ENCODE measurements around the gene PSMA7. TPM values are rescaled to one million over a fixed set of nuclear protein-coding genes. Genes with fewer than 3 reads are reported as not detected.
"Not testable (repeated sequence)": the region's sequence is repeated elsewhere in the genome, so short reads cannot be mapped to it uniquely, and the experiment has no call there.

The PSMA7 gene
- total RNA-seq, 1 donor from 2014 or later = 449 TPM

- no peak overlapping the region for H3K4me3 Mint-ChIP-seq
- intact Hi-C loops (cut with micrococcal nuclease) = loop anchor here (1.0 kb wide), 1 partner anchor 34 kb away; the partner anchor contains the start of gene LSM14B
- peak; percentile 92 for DNase-seq
- H3K9me3 Mint-ChIP-seq = peaks cover 11% of the 10 kb centered on the region
- peaks cover 50% of the 10 kb centered on the region for H3K36me3 Mint-ChIP-seq (ENCODE audit: low read depth)
- no peak overlapping the region for H3K27ac Mint-ChIP-seq
- H3K4me1 Mint-ChIP-seq = peaks cover 14% of the 10 kb centered on the region
- peaks cover 1% of the 10 kb centered on the region for H3K27me3 Mint-ChIP-seq
Observed at GRCh38 chr20:62156592-62157386, 13.6 kb upstream of the PSMA7 start.

GRCh38 chr20:62156254-62156556 is 13.0 kb upstream of the PSMA7 start:
- H3K27ac Mint-ChIP-seq = no peak overlapping the region
- intact Hi-C loops (cut with micrococcal nuclease) = no loop called here
- no peak overlapping the region for H3K4me3 Mint-ChIP-seq
- H3K9me3 Mint-ChIP-seq = peaks cover 11% of the 10 kb centered on the region
- H3K36me3 Mint-ChIP-seq (ENCODE audit: low read depth) = peaks cover 51% of the 10 kb centered on the region
- peaks cover 14% of the 10 kb centered on the region for H3K4me1 Mint-ChIP-seq
- DNase-seq = no peak
- peaks cover 1% of the 10 kb centered on the region for H3K27me3 Mint-ChIP-seq

GRCh38 chr20:62155428-62156253 is 12.4 kb upstream of the PSMA7 start:
- Mint-ChIP-seq H3K9me3 (peaks cover 11% of the 10 kb centered on the region), H3K27me3 (peaks cover 1% of the 10 kb centered on the region), H3K4me1 (peaks cover 13% of the 10 kb centered on the region), H3K27ac (no peak overlapping the region), H3K36me3 (ENCODE audit: low read depth) (peaks cover 50% of the 10 kb centered on the region), H3K4me3 (no peak overlapping the region)
- DNase-seq = no peak
- intact Hi-C loops (cut with micrococcal nuclease) = no loop called here

GRCh38 chr20:62151835-62152364 is 8.7 kb upstream of the PSMA7 start:
- Mint-ChIP-seq H3K27me3 (no peaks in the 10 kb centered on the region), H3K36me3 (ENCODE audit: low read depth) (peaks cover 45% of the 10 kb centered on the region), H3K4me3 (no peak overlapping the region), H3K27ac (no peak overlapping the region), H3K9me3 (peaks cover 11% of the 10 kb centered on the region), H3K4me1 (peaks cover 9% of the 10 kb centered on the region)
- intact Hi-C loops (cut with micrococcal nuclease) = no loop called here
- no peak for DNase-seq

GRCh38 chr20:62151225-62151624 is 8.0 kb upstream of the PSMA7 start:
- no peak for DNase-seq
- Mint-ChIP-seq H3K4me3 (no peak overlapping the region), H3K4me1 (peaks cover 9% of the 10 kb centered on the region), H3K9me3 (peaks cover 11% of the 10 kb centered on the region), H3K27me3 (no peaks in the 10 kb centered on the region), H3K36me3 (ENCODE audit: low read depth) (peaks cover 46% of the 10 kb centered on the region), H3K27ac (peak overlapping the region; percentile 37)
- intact Hi-C loops (cut with micrococcal nuclease) = no loop called here

- no peaks in the 10 kb centered on the region for H3K27me3 Mint-ChIP-seq
- no peak for DNase-seq
- peaks cover 46% of the 10 kb centered on the region for H3K36me3 Mint-ChIP-seq (ENCODE audit: low read depth)
- peak overlapping the region; percentile 41 for H3K27ac Mint-ChIP-seq
- peaks cover 11% of the 10 kb centered on the region for H3K9me3 Mint-ChIP-seq
- intact Hi-C loops (cut with micrococcal nuclease) = no loop called here
- no peak overlapping the region for H3K4me3 Mint-ChIP-seq
- peaks cover 10% of the 10 kb centered on the region for H3K4me1 Mint-ChIP-seq
Observed at GRCh38 chr20:62150310-62150575, 7.0 kb upstream of the PSMA7 start.

- Mint-ChIP-seq H3K36me3 (ENCODE audit: low read depth) (peaks cover 44% of the 10 kb centered on the region), H3K4me1 (peaks cover 13% of the 10 kb centered on the region), H3K27me3 (no peaks in the 10 kb centered on the region), H3K4me3 (no peak overlapping the region), H3K9me3 (peaks cover 11% of the 10 kb centered on the region), H3K27ac (no peak overlapping the region)
- no peak for DNase-seq
- intact Hi-C loops (cut with micrococcal nuclease) = no loop called here
Observed at GRCh38 chr20:62149532-62150309, 6.5 kb upstream of the PSMA7 start.

- Mint-ChIP-seq H3K4me1 (peaks cover 17% of the 10 kb centered on the region), H3K27ac (no peak overlapping the region), H3K4me3 (no peak overlapping the region), H3K27me3 (no peaks in the 10 kb centered on the region), H3K36me3 (ENCODE audit: low read depth) (peaks cover 39% of the 10 kb centered on the region), H3K9me3 (peaks cover 11% of the 10 kb centered on the region)
- DNase-seq = no peak
- intact Hi-C loops (cut with micrococcal nuclease) = no loop called here
Observed at GRCh38 chr20:62148908-62149314, 5.7 kb upstream of the PSMA7 start.

- H3K27ac Mint-ChIP-seq; intact Hi-C loops (cut with micrococcal nuclease); H3K9me3 Mint-ChIP-seq; H3K27me3 Mint-ChIP-seq; H3K4me3 Mint-ChIP-seq; DNase-seq: not testable (repeated sequence)
- Mint-ChIP-seq H3K4me1 (peaks cover 17% of the 10 kb centered on the region), H3K36me3 (ENCODE audit: low read depth) (peaks cover 34% of the 10 kb centered on the region)
Observed at GRCh38 chr20:62148383-62148782, 5.2 kb upstream of the PSMA7 start.

GRCh38 chr20:62147528-62147927 is 4.3 kb upstream of the PSMA7 start:
- H3K4me1 Mint-ChIP-seq = peaks cover 17% of the 10 kb centered on the region
- no peak overlapping the region for H3K4me3 Mint-ChIP-seq
- intact Hi-C loops (cut with micrococcal nuclease) = no loop called here
- H3K36me3 Mint-ChIP-seq (ENCODE audit: low read depth) = peaks cover 28% of the 10 kb centered on the region
- no peak overlapping the region for H3K27ac Mint-ChIP-seq
- no peaks in the 10 kb centered on the region for H3K9me3 Mint-ChIP-seq
- no peaks in the 10 kb centered on the region for H3K27me3 Mint-ChIP-seq
- DNase-seq = no peak

GRCh38 chr20:62147125-62147524 is 3.9 kb upstream of the PSMA7 start:
- Mint-ChIP-seq H3K4me1 (peaks cover 17% of the 10 kb centered on the region), H3K27me3 (no peaks in the 10 kb centered on the region), H3K36me3 (ENCODE audit: low read depth) (peaks cover 26% of the 10 kb centered on the region), H3K27ac (no peak overlapping the region), H3K4me3 (no peak overlapping the region), H3K9me3 (no peaks in the 10 kb centered on the region)
- DNase-seq = no peak
- intact Hi-C loops (cut with micrococcal nuclease) = no loop called here

GRCh38 chr20:62146019-62146755 is 3.0 kb upstream of the PSMA7 start:
- no peak overlapping the region for H3K27ac Mint-ChIP-seq
- H3K27me3 Mint-ChIP-seq = no peaks in the 10 kb centered on the region
- no peak for DNase-seq
- intact Hi-C loops (cut with micrococcal nuclease) = no loop called here
- peaks cover 28% of the 10 kb centered on the region for H3K36me3 Mint-ChIP-seq (ENCODE audit: low read depth)
- H3K9me3 Mint-ChIP-seq = no peaks in the 10 kb centered on the region
- H3K4me1 Mint-ChIP-seq = peaks cover 24% of the 10 kb centered on the region
- no peak overlapping the region for H3K4me3 Mint-ChIP-seq

GRCh38 chr20:62145688-62146018 is 2.5 kb upstream of the PSMA7 start:
- H3K9me3 Mint-ChIP-seq = no peaks in the 10 kb centered on the region
- no peak overlapping the region for H3K27ac Mint-ChIP-seq
- intact Hi-C loops (cut with micrococcal nuclease) = no loop called here
- no peak for DNase-seq
- H3K4me1 Mint-ChIP-seq = peaks cover 28% of the 10 kb centered on the region
- H3K4me3 Mint-ChIP-seq = peak overlapping the region; percentile 41
- H3K36me3 Mint-ChIP-seq (ENCODE audit: low read depth) = peaks cover 31% of the 10 kb centered on the region
- no peaks in the 10 kb centered on the region for H3K27me3 Mint-ChIP-seq

All from activated CD4-positive, alpha-beta T cell treated with anti-CD3 and anti-CD28 coated beads, Interleukin-2, amount 10 ng/mL, durations not matched to agents 24 days and 14 days (primary cell).